K562 (cell line): Measurements from ENCODE around the gene MYO6. TPM values are rescaled to one million over a fixed set of nuclear protein-coding genes. Genes with fewer than 3 reads are reported as not detected.
A peak's percentile ranks its signal among the peaks of the same experiment; 100 is the strongest.

Experiments used
- ATAC-seq: fragments of 200-7000 bp; cut with Tn5 transposase; 3 replicates; pipeline ENCODE4 v1.9.1; 2020; ENCODE audit warnings: moderate library complexity
- BruUV-seq: library from RNA; stranded (reverse); fragments of 400-500 nt; replicated peaks from 2 replicates; lab custom pipeline; 2021; lab: Mats Ljungman, UMichigan
- CTCF ChIA-PET: fragments of 300-600 bp; formaldehyde crosslinking; extraction: SDS; loops from one replicate; lab custom pipeline; 2021; ENCODE audit warnings: low intra/inter-chr PET ratio; lab: Yijun Ruan, JAX
- POLR2A ChIA-PET: fragments of 300-600, 350-650 bp; sonication (Branson Sonifier 250); formaldehyde crosslinking; extraction: SDS; loops from one replicate; lab custom pipeline; 2021; ENCODE audit warnings: antibody characterized with exemption, inconsistent platforms; lab: Yijun Ruan, JAX
- DNase-seq, 4 experiments: peaks; one replicate each; pipeline versions ENCODE4 v3.0.0 to v3.0.0-alpha.2; 2011 to 2018; ENCODE audit warnings: low spot score in 3 of 4, mixed read lengths in 3 of 4; ENCODE audit errors: extremely low read depth in 1 of 4
- FAIRE-seq: peaks from 2 replicates; lab custom pipeline; 2011; peaks lifted over from hg19 to GRCh38; lab: Jason Lieb, UNC
- H2AFZ ChIP-seq: 2 replicates; pipeline ENCODE4 v1.6.0; 2011; ENCODE audit warnings: low read depth, low read length, control low read depth, inconsistent platforms
- H3K27ac ChIP-seq: fragments of 200-600 bp; 3 replicates; pipeline ENCODE4 v1.8.0; 2011; ENCODE audit warnings: low read depth, mild to moderate bottlenecking, control low read depth, inconsistent platforms, low read length, moderate library complexity, mixed read lengths; ENCODE audit errors: extremely low read depth
- H3K27me3 ChIP-seq, 2 experiments: fragments of 300-600 bp in 1 of 2; 2 replicates in 1 of 2; 3 replicates in 1 of 2; pipeline versions ENCODE4 v1.6.0 to v1.8.0; 2011; ENCODE audit warnings: inconsistent platforms in 2 of 2, low read length in 2 of 2, mild to moderate bottlenecking in 1 of 2, mixed read lengths in 1 of 2, moderate library complexity in 1 of 2; ENCODE audit not compliant: control insufficient read depth in 2 of 2, insufficient read depth in 2 of 2
- H3K36me3 ChIP-seq: fragments of 300-600 bp; 3 replicates; pipeline ENCODE4 v1.8.0; 2011; ENCODE audit warnings: mild to moderate bottlenecking, low read length, inconsistent platforms; ENCODE audit not compliant: control insufficient read depth, insufficient read depth
- H3K4me1 ChIP-seq, 2 experiments: fragments of 200-600 bp in 1 of 2; replicated peaks in 1 of 2; 2 replicates in 1 of 2; 3 replicates in 1 of 2; pipeline versions ENCODE4 v1.5.1 to v1.8.0; 2011; ENCODE audit warnings: inconsistent platforms in 2 of 2, low read length in 2 of 2, mild to moderate bottlenecking in 1 of 2, mixed read lengths in 1 of 2, moderate library complexity in 1 of 2; ENCODE audit not compliant: control insufficient read depth in 2 of 2, insufficient read depth in 2 of 2
- H3K4me2 ChIP-seq: 2 replicates; pipeline ENCODE4 v1.6.1; 2011; ENCODE audit warnings: low read length, control low read depth, inconsistent platforms, mixed read lengths; ENCODE audit not compliant: insufficient read depth
- H3K4me3 ChIP-seq: fragments of 200-600 bp; sonication (generic), shearing (Covaris generic); 2 replicates; pipeline ENCODE4 v1.5.1; 2016; ENCODE audit warnings: control low read depth, inconsistent platforms
- H3K79me2 ChIP-seq: fragments of 200-600 bp; 3 replicates; pipeline ENCODE4 v1.8.0; 2011; ENCODE audit warnings: low read length, inconsistent platforms; ENCODE audit not compliant: control insufficient read depth, insufficient read depth
- H3K9ac ChIP-seq, 2 experiments: 2 replicates each; pipeline versions ENCODE4 v1.6.0 to v1.6.1; 2011; ENCODE audit warnings: low read depth in 2 of 2, low read length in 2 of 2, control low read depth in 1 of 2, inconsistent platforms in 1 of 2, mild to moderate bottlenecking in 1 of 2, mixed read lengths in 1 of 2; ENCODE audit not compliant: insufficient read depth in 1 of 2
- H3K9me1 ChIP-seq: one replicate; pipeline ENCODE4 v1.6.0; 2011; ENCODE audit warnings: inconsistent platforms, mild to moderate bottlenecking, low read length, moderate library complexity; ENCODE audit not compliant: control insufficient read depth, insufficient read depth
- H3K9me3 ChIP-seq: replicated peaks from 2 replicates; pipeline ENCODE4 v1.5.1; 2011; ENCODE audit warnings: low read depth, low read length, inconsistent platforms; ENCODE audit not compliant: control insufficient read depth, insufficient read depth
- H4K20me1 ChIP-seq: replicated peaks from 2 replicates; pipeline ENCODE4 v1.6.1; 2011; ENCODE audit warnings: low read length, inconsistent platforms, mixed read lengths; ENCODE audit not compliant: control insufficient read depth, insufficient read depth
- ARHGAP35 ChIP-seq: fragments of 450-650 bp; IDR thresholded peaks from 2 replicates; pipeline ENCODE4 v1.6.1; 2018; ENCODE audit not compliant: partially characterized antibody
- HMBOX1 ChIP-seq: sonication (generic); IDR thresholded peaks from 2 replicates; pipeline ENCODE4 v1.6.1; 2016
- ZNF75A ChIP-seq: fragments of 450-650 bp; formaldehyde crosslinking; IDR thresholded peaks from 2 replicates; pipeline ENCODE4 v1.4.0; 2020; ENCODE audit warnings: mild to moderate bottlenecking
- WGBS: fragments of 100-300 bp; shearing (Covaris generic); methylation state at CpG from one replicate; pipeline ENCODE4 v1.1.6; 2016; ENCODE audit warnings: low coverage, mixed read lengths; ENCODE audit not compliant: insufficient coverage; ENCODE audit errors: missing lambda C conversion rate; 5-methylcytosine and 5-hydroxymethylcytosine counted together
- in situ Hi-C: fragments of 300-500 bp; cut with MboI; formaldehyde crosslinking; loops from 4 replicates; pipeline ENCODE4 v1.15.0; 2018; ENCODE audit warnings: inconsistent platforms, mixed read lengths
- intact Hi-C: fragments of 100-400 bp; cut with micrococcal nuclease; formaldehyde crosslinking; loops from 2 replicates; pipeline ENCODE4 v1.14.2; 2022
- polyA plus RNA-seq, 8 experiments: library from polyadenylated mRNA; depleted of rRNA in 4 of 8; stranded (reverse) in 5 of 8; unstranded in 3 of 8; fragments of >200 nt; fragmentation: Nextera tagmentation in 2 of 8; fragmentation: Illumina TruSeq in 1 of 8; extraction: Ambion mirVana in 2 of 8; extraction: Trizol in 1 of 8; gene quantifications; 2 replicates each; pipeline versions ENCODE4 v1.2.1 to v1.2.3, GENCODE V29; 2011 to 2014; ENCODE audit warnings: inconsistent platforms in 1 of 8, missing spikeins in 1 of 8
- total RNA-seq, 7 experiments: library from RNA; depleted of rRNA in 6 of 7; stranded (reverse); fragments of >200 nt in 6 of 7; fragmentation: Illumina TruSeq in 2 of 7; extraction: Trizol in 2 of 7; gene quantifications; 2 replicates each; pipeline versions ENCODE4 v1.2.1 to v1.2.3, GENCODE V29; 2011 to 2021; ENCODE audit warnings: low replicate concordance in 1 of 7

The MYO6 gene
- total and polyA plus RNA-seq, 9 of the 15 experiments (the other 6 are each of a cell fraction or from before 2014, with no cell fraction given), result 1.3 to 5.5 (median 2.7) TPM

GRCh38 chr6:75759207-75759606, 10.2 kb downstream of the MYO6 start:
- no peaks in the 10 kb centered on the region; a peak in 1 of 5 replicates for H3K27me3 ChIP-seq
- no TSS peak for BruUV-seq
- no peaks in the 10 kb centered on the region; a peak in 1 of 5 replicates for H3K4me1 ChIP-seq
- H2AFZ ChIP-seq, result no peak overlapping the region
- POLR2A ChIA-PET, result no interaction called here
- H3K27ac ChIP-seq, result no peak overlapping the region
- ATAC-seq, result peak; percentile 54
- 4% methylated on average over 5 of the region's 5 CpGs for WGBS
- no peaks in the 10 kb centered on the region for H3K79me2 ChIP-seq
- no peak overlapping the region for H3K4me2 ChIP-seq
- no peaks in the 10 kb centered on the region for H4K20me1 ChIP-seq
- intact Hi-C loops, result no loop called here
- H3K9me1 ChIP-seq, result no peaks in the 10 kb centered on the region
- DNase-seq, result no peak
- in situ Hi-C loops, result no loop called here
- no peaks in the 10 kb centered on the region for H3K9me3 ChIP-seq
- H3K36me3 ChIP-seq, result no peaks in the 10 kb centered on the region
- FAIRE-seq, result no peak
- CTCF ChIA-PET, result no interaction called here
- TF ChIP-seq HMBOX1 (0 out of 2 replicates have a peak, but pooled peaks have one; percentile 15), ARHGAP35 (no peak)
- H3K9ac ChIP-seq, result no peak overlapping the region
- H3K4me3 ChIP-seq, result no peak overlapping the region

GRCh38 chr6:75760320-75760719, 11.3 kb downstream of the MYO6 start:
- Histone ChIP-seq H3K4me1 (no peaks in the 10 kb centered on the region; a peak in 1 of 5 replicates), H3K4me2 (no peak overlapping the region), H3K4me3 (no peak overlapping the region), H3K36me3 (no peaks in the 10 kb centered on the region), H3K27me3 (no peaks in the 10 kb centered on the region; a peak in 1 of 5 replicates), H4K20me1 (no peaks in the 10 kb centered on the region), H2AFZ (no peak overlapping the region), H3K79me2 (no peaks in the 10 kb centered on the region), H3K9ac (no peak overlapping the region)
- DNase-seq (no peak), FAIRE-seq (no peak), ATAC-seq (no peak)
- in situ Hi-C loops (no loop called here), intact Hi-C loops (no loop called here)
- BruUV-seq, result no TSS peak
- ChIA-PET POLR2A (no interaction called here), CTCF (no interaction called here)
- TF ChIP-seq ZNF75A (CRISPR knock-in tag), result no peak
- TF ChIP-seq, all 486 proteins: peak for 0
- Histone ChIP-seq H3K9me3 (no peaks in the 10 kb centered on the region), H3K27ac (no peak overlapping the region), H3K9me1 (no peaks in the 10 kb centered on the region)
- 45% methylated on average over 1 of the region's 1 CpG for whole genome bisulfite sequencing
